Activated naive CD4-positive, alpha-beta T cell treated with anti-CD3 and anti-CD28 coated beads, Interleukin-2, amount 50 U/mL, for 24 hours (primary cell): Measurements from ENCODE around the gene ZNF860.
"Not testable (repeated sequence)": the region's sequence is repeated elsewhere in the genome, so short reads cannot be mapped to it uniquely, and the experiment has no call there.

Experiments
- H3K27ac Mint-ChIP-seq: one replicate; pipeline ENCODE4 v1.8.0; 2021; ENCODE audit warnings: mild to moderate bottlenecking, mixed read lengths
- H3K27me3 Mint-ChIP-seq: one replicate; pipeline ENCODE4 v1.8.0; 2021; ENCODE audit warnings: mixed read lengths
- H3K36me3 Mint-ChIP-seq: one replicate; pipeline ENCODE4 v1.8.0; 2021; ENCODE audit warnings: mixed read lengths
- H3K4me1 Mint-ChIP-seq: one replicate; pipeline ENCODE4 v1.8.0; 2021; ENCODE audit warnings: mixed read lengths
- H3K4me3 Mint-ChIP-seq: one replicate; pipeline ENCODE4 v1.8.0; 2021; ENCODE audit warnings: mild to moderate bottlenecking, mixed read lengths
- H3K9me3 Mint-ChIP-seq: one replicate; pipeline ENCODE4 v1.8.0; 2021; ENCODE audit warnings: mixed read lengths

Gene ZNF860

GRCh38 chr3:31976302-31976701 is 5.2 kb upstream of the ZNF860 start:
- Mint-ChIP-seq H3K9me3 (no peaks in the 10 kb centered on the region), H3K27ac (no peak overlapping the region), H3K36me3 (no peaks in the 10 kb centered on the region), H3K4me3 (no peak overlapping the region), H3K4me1 (peaks cover 15% of the 10 kb centered on the region), H3K27me3 (peaks cover 19% of the 10 kb centered on the region)

GRCh38 chr3:31977736-31978135 is 3.8 kb upstream of the ZNF860 start:
- peaks cover 18% of the 10 kb centered on the region for H3K4me1 Mint-ChIP-seq
- no peak overlapping the region for H3K27ac Mint-ChIP-seq
- H3K9me3 Mint-ChIP-seq = no peaks in the 10 kb centered on the region
- peaks cover 24% of the 10 kb centered on the region for H3K27me3 Mint-ChIP-seq
- H3K36me3 Mint-ChIP-seq = no peaks in the 10 kb centered on the region
- H3K4me3 Mint-ChIP-seq = no peak overlapping the region

GRCh38 chr3:31978553-31978952 is 3.0 kb upstream of the ZNF860 start:
- peaks cover 26% of the 10 kb centered on the region for H3K27me3 Mint-ChIP-seq
- H3K36me3 Mint-ChIP-seq = no peaks in the 10 kb centered on the region
- H3K9me3 Mint-ChIP-seq = no peaks in the 10 kb centered on the region
- no peak overlapping the region for H3K27ac Mint-ChIP-seq
- H3K4me3 Mint-ChIP-seq = peak overlapping the region; percentile 79
- peaks cover 18% of the 10 kb centered on the region for H3K4me1 Mint-ChIP-seq

- H3K27me3 Mint-ChIP-seq = peaks cover 27% of the 10 kb centered on the region
- H3K9me3 Mint-ChIP-seq = no peaks in the 10 kb centered on the region
- no peaks in the 10 kb centered on the region for H3K36me3 Mint-ChIP-seq
- peak overlapping the region; percentile 20 for H3K27ac Mint-ChIP-seq
- peak overlapping the region; percentile 79 for H3K4me3 Mint-ChIP-seq
- peaks cover 18% of the 10 kb centered on the region for H3K4me1 Mint-ChIP-seq
Measured at GRCh38 chr3:31979001-31979697, 2.4 kb upstream of the ZNF860 start.

GRCh38 chr3:31980530-31981205 is 882 bp upstream of the ZNF860 start:
- no peaks in the 10 kb centered on the region for H3K36me3 Mint-ChIP-seq
- peaks cover 23% of the 10 kb centered on the region for H3K27me3 Mint-ChIP-seq
- H3K4me1 Mint-ChIP-seq = peaks cover 18% of the 10 kb centered on the region
- no peaks in the 10 kb centered on the region for H3K9me3 Mint-ChIP-seq
- peak overlapping the region; percentile 83 for H3K4me3 Mint-ChIP-seq
- no peak overlapping the region for H3K27ac Mint-ChIP-seq

GRCh38 chr3:31984321-31984720 is 2.8 kb downstream of the ZNF860 start:
- Mint-ChIP-seq H3K27me3 (peaks cover 13% of the 10 kb centered on the region), H3K9me3 (no peaks in the 10 kb centered on the region), H3K36me3 (no peaks in the 10 kb centered on the region), H3K4me1 (peaks cover 8% of the 10 kb centered on the region), H3K27ac (no peak overlapping the region), H3K4me3 (no peak overlapping the region)

- H3K4me1 Mint-ChIP-seq = peaks cover 3% of the 10 kb centered on the region
- H3K27ac Mint-ChIP-seq = no peak overlapping the region
- H3K36me3 Mint-ChIP-seq = no peaks in the 10 kb centered on the region
- H3K27me3 Mint-ChIP-seq = peaks cover 8% of the 10 kb centered on the region
- no peak overlapping the region for H3K4me3 Mint-ChIP-seq
- H3K9me3 Mint-ChIP-seq = no peaks in the 10 kb centered on the region
Measured at GRCh38 chr3:31985831-31986230, 4.3 kb downstream of the ZNF860 start.

GRCh38 chr3:31988271-31988670 is 6.7 kb downstream of the ZNF860 start:
- Mint-ChIP-seq H3K4me1 (no peaks in the 10 kb centered on the region), H3K9me3 (no peaks in the 10 kb centered on the region), H3K27ac (no peak overlapping the region), H3K27me3 (peaks cover 3% of the 10 kb centered on the region), H3K36me3 (no peaks in the 10 kb centered on the region), H3K4me3 (no peak overlapping the region)

GRCh38 chr3:31992995-31993394 is 11.4 kb downstream of the ZNF860 start:
- H3K27ac Mint-ChIP-seq, H3K9me3 Mint-ChIP-seq, H3K27me3 Mint-ChIP-seq, H3K36me3 Mint-ChIP-seq, H3K4me1 Mint-ChIP-seq, H3K4me3 Mint-ChIP-seq: not testable (repeated sequence)

GRCh38 chr3:31993843-31994242 is 12.3 kb downstream of the ZNF860 start:
- no peak overlapping the region for H3K27ac Mint-ChIP-seq
- H3K4me1 Mint-ChIP-seq = no peaks in the 10 kb centered on the region
- no peaks in the 10 kb centered on the region for H3K27me3 Mint-ChIP-seq
- no peak overlapping the region for H3K4me3 Mint-ChIP-seq
- no peaks in the 10 kb centered on the region for H3K36me3 Mint-ChIP-seq
- H3K9me3 Mint-ChIP-seq = no peaks in the 10 kb centered on the region

- not testable (repeated sequence) for H3K27ac Mint-ChIP-seq, H3K36me3 Mint-ChIP-seq, H3K9me3 Mint-ChIP-seq, H3K4me1 Mint-ChIP-seq, H3K27me3 Mint-ChIP-seq, H3K4me3 Mint-ChIP-seq
Measured at GRCh38 chr3:31995026-31995425, 13.5 kb downstream of the ZNF860 start.

- Mint-ChIP-seq H3K9me3 (no peaks in the 10 kb centered on the region), H3K27me3 (no peaks in the 10 kb centered on the region), H3K4me3 (no peak overlapping the region), H3K4me1 (no peaks in the 10 kb centered on the region), H3K27ac (no peak overlapping the region), H3K36me3 (no peaks in the 10 kb centered on the region)
Measured at GRCh38 chr3:31996195-31996594, 14.6 kb downstream of the ZNF860 start.

- no peaks in the 10 kb centered on the region for H3K27me3 Mint-ChIP-seq
- no peak overlapping the region for H3K4me3 Mint-ChIP-seq
- no peaks in the 10 kb centered on the region for H3K9me3 Mint-ChIP-seq
- H3K36me3 Mint-ChIP-seq = no peaks in the 10 kb centered on the region
- H3K4me1 Mint-ChIP-seq = no peaks in the 10 kb centered on the region
- H3K27ac Mint-ChIP-seq = no peak overlapping the region
Measured at GRCh38 chr3:31997500-31997899, 15.9 kb downstream of the ZNF860 start.

GRCh38 chr3:31999907-32000439 is 18.4 kb downstream of the ZNF860 start:
- H3K4me3 Mint-ChIP-seq = no peak overlapping the region
- no peaks in the 10 kb centered on the region for H3K4me1 Mint-ChIP-seq
- H3K9me3 Mint-ChIP-seq = no peaks in the 10 kb centered on the region
- H3K36me3 Mint-ChIP-seq = no peaks in the 10 kb centered on the region
- no peak overlapping the region for H3K27ac Mint-ChIP-seq
- peaks cover 7% of the 10 kb centered on the region for H3K27me3 Mint-ChIP-seq

- Mint-ChIP-seq H3K27me3 (peaks cover 7% of the 10 kb centered on the region), H3K27ac (no peak overlapping the region), H3K36me3 (no peaks in the 10 kb centered on the region), H3K4me3 (no peak overlapping the region), H3K9me3 (no peaks in the 10 kb centered on the region), H3K4me1 (no peaks in the 10 kb centered on the region)
Measured at GRCh38 chr3:32000877-32001276, 19.3 kb downstream of the ZNF860 start.

- Mint-ChIP-seq H3K27me3 (peaks cover 11% of the 10 kb centered on the region), H3K36me3 (no peaks in the 10 kb centered on the region), H3K9me3 (no peaks in the 10 kb centered on the region), H3K4me3 (no peak overlapping the region), H3K27ac (no peak overlapping the region), H3K4me1 (no peaks in the 10 kb centered on the region)
Measured at GRCh38 chr3:32002561-32003368, 21.2 kb downstream of the ZNF860 start.
